ENCODE results near the gene WDR13. TPM values are rescaled to one million over a fixed set of nuclear protein-coding genes. Genes with fewer than 3 reads are reported as not detected.

Gene WDR13
- total RNA-seq, 2 experiments from 2014 or later = 40.3 to 55.6 TPM

DNA sequence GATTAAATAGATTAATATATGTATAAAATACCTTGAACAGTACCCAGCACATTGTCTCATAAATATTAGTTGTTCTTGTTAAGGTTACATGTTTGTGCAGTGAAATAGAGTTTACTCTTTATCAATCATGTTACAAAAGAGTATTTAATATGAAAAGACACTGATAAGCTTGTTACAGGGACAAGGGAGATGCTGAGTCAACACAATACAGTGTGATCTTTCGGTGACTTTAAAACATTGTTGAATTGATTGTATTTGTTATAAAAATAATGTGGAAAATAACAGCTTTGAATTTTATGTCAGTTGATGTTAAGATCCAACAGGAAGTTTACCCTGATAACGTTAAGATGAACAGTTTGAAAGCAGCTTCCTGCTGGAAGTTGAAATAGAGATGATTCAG, 1.4 kb upstream of the WDR13 start:
- CTCF ChIA-PET (ENCODE audit: unreplicated experiment) = no interaction called here
- H3K79me2 ChIP-seq (ENCODE audit: insufficient read depth, low read depth, low read length) = no peaks in the 10 kb centered on the region
- H3K36me3 ChIP-seq (ENCODE audit: insufficient read depth, low read length) = peaks cover 17% of the 10 kb centered on the region; the same call in 1 of the 2 replicates
- TF ChIP-seq, protein P1, sequence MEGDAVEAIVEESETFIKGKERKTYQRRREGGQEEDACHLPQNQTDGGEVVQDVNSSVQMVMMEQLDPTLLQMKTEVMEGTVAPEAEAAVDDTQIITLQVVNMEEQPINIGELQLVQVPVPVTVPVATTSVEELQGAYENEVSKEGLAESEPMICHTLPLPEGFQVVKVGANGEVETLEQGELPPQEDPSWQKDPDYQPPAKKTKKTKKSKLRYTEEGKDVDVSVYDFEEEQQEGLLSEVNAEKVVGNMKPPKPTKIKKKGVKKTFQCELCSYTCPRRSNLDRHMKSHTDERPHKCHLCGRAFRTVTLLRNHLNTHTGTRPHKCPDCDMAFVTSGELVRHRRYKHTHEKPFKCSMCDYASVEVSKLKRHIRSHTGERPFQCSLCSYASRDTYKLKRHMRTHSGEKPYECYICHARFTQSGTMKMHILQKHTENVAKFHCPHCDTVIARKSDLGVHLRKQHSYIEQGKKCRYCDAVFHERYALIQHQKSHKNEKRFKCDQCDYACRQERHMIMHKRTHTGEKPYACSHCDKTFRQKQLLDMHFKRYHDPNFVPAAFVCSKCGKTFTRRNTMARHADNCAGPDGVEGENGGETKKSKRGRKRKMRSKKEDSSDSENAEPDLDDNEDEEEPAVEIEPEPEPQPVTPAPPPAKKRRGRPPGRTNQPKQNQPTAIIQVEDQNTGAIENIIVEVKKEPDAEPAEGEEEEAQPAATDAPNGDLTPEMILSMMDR (conservative IDR thresholded peaks at IDR 0.05; ENCODE audit: low read length) = no peak
- no peak for TF ChIP-seq EZH2phosphoT487 (IDR thresholded peaks at IDR 0.05; ENCODE audit: borderline replicate concordance, low read depth, low read length)
- no peaks in the 10 kb centered on the region for H4K20me1 ChIP-seq (ENCODE audit: insufficient read depth, low read length)
- no peak for DNase-seq (ENCODE audit: low spot score)
- 0 out of 2 replicates have a peak overlapping the region, but pooled peaks have one; percentile 51 for H2AFZ ChIP-seq (ENCODE audit: low read length)
- H3K9me3 ChIP-seq (ENCODE audit: low read length) = no peaks in the 10 kb centered on the region
- no peak overlapping the region for H3K4me2 ChIP-seq (ENCODE audit: low read length)
- H3K9me2 ChIP-seq (ENCODE audit: insufficient read depth, low read length) = no peaks in the 10 kb centered on the region
- BruUV-seq (replicated peaks) = no TSS peak
- H3K4me3 ChIP-seq (ENCODE audit: low read depth, low read length, poor library complexity, severe bottlenecking) = no peak overlapping the region
- intact Hi-C loops (cut with micrococcal nuclease; ENCODE audit: unreplicated experiment) = loop anchor here (2.0 kb wide), 1 partner anchor 121 kb away; no protein-coding TSS in a partner anchor
- POLR2A ChIA-PET = interaction anchor here (1.0 kb wide), 1 partner anchor 56 kb away, joined by 4 read pairs; the partner anchor contains the start of gene TBC1D25
- peaks cover 24% of the 10 kb centered on the region for H3K4me1 ChIP-seq (ENCODE audit: insufficient read depth, low read length, poor library complexity, severe bottlenecking)
- H3K27ac ChIP-seq (ENCODE audit: low read depth, low read length, poor library complexity, severe bottlenecking) = no peak overlapping the region

DNA sequence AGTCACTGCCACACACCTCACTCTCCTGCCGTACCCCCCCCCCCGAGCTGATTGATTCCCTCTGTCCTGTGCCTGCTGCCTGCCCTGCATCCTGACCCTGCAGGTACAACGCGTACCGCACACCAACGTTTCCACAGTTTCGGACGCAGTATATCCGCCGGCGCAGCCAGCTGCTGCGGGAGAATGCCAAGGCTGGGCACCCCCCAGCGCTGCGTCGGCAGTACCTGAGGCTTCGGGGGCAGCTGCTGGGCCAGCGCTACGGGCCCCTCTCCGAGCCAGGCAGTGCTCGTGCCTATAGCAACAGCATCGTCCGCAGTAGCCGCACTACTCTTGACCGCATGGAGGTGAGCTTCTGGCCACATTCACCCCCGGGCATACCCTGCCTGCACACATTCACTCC, 1.3 kb downstream of the WDR13 start:
- H3K79me2 ChIP-seq (ENCODE audit: insufficient read depth, low read depth, low read length) = no peaks in the 10 kb centered on the region
- H3K4me2 ChIP-seq (ENCODE audit: low read length) = peak overlapping the region; percentile 60
- no TSS peak for BruUV-seq (replicated peaks)
- H3K27ac ChIP-seq (ENCODE audit: low read depth, low read length, poor library complexity, severe bottlenecking) = no peak overlapping the region
- H4K20me1 ChIP-seq (ENCODE audit: insufficient read depth, low read length) = no peaks in the 10 kb centered on the region
- peaks cover 22% of the 10 kb centered on the region for H3K4me1 ChIP-seq (ENCODE audit: insufficient read depth, low read length, poor library complexity, severe bottlenecking)
- peaks cover 17% of the 10 kb centered on the region; the same call in 1 of the 2 replicates for H3K36me3 ChIP-seq (ENCODE audit: insufficient read depth, low read length)
- no peaks in the 10 kb centered on the region for H3K9me2 ChIP-seq (ENCODE audit: insufficient read depth, low read length)
- CTCF ChIA-PET (ENCODE audit: unreplicated experiment) = no interaction called here
- H3K9me3 ChIP-seq (ENCODE audit: low read length) = no peaks in the 10 kb centered on the region
- no peak overlapping the region for H2AFZ ChIP-seq (ENCODE audit: low read length)
- POLR2A ChIA-PET = no interaction called here
- no peak for TF ChIP-seq EZH2phosphoT487 (IDR thresholded peaks at IDR 0.05; ENCODE audit: borderline replicate concordance, low read depth, low read length)
- TF ChIP-seq, protein P1 (conservative IDR thresholded peaks at IDR 0.05; ENCODE audit: low read length) = no peak
- DNase-seq (ENCODE audit: low spot score) = no peak
- intact Hi-C loops (cut with micrococcal nuclease; ENCODE audit: unreplicated experiment) = no loop called here
- peak overlapping the region; percentile 79 for H3K4me3 ChIP-seq (ENCODE audit: low read depth, low read length, poor library complexity, severe bottlenecking)

DNA sequence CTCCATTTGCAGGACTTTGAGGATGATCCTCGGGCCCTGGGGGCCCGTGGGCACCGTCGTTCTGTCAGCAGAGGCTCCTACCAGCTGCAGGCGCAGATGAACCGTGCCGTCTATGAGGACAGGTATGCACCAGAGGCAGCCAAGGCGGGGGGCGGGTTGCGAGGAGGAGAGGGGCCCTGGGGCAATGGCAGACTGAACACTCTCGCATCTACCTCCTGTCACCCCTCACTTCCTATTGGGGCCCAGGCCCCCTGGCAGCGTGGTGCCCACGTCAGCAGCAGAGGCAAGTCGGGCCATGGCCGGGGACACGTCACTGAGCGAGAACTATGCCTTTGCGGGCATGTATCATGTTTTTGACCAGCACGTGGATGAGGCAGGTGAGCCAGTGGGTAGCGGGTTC, 2.0 kb downstream of the WDR13 start:
- TF ChIP-seq, protein P1 (conservative IDR thresholded peaks at IDR 0.05; ENCODE audit: low read length) = no peak
- no peak for TF ChIP-seq EZH2phosphoT487 (IDR thresholded peaks at IDR 0.05; ENCODE audit: borderline replicate concordance, low read depth, low read length)
- Histone ChIP-seq H3K4me2 (ENCODE audit: low read length) (no peak overlapping the region), H4K20me1 (ENCODE audit: insufficient read depth, low read length) (no peaks in the 10 kb centered on the region), H3K9me3 (ENCODE audit: low read length) (no peaks in the 10 kb centered on the region), H3K79me2 (ENCODE audit: insufficient read depth, low read depth, low read length) (no peaks in the 10 kb centered on the region), H2AFZ (ENCODE audit: low read length) (no peak overlapping the region), H3K9me2 (ENCODE audit: insufficient read depth, low read length) (no peaks in the 10 kb centered on the region), H3K27ac (ENCODE audit: low read depth, low read length, poor library complexity, severe bottlenecking) (no peak overlapping the region), H3K36me3 (ENCODE audit: insufficient read depth, low read length) (peaks cover 17% of the 10 kb centered on the region; the same call in 1 of the 2 replicates), H3K4me3 (ENCODE audit: low read depth, low read length, poor library complexity, severe bottlenecking) (no peak overlapping the region), H3K4me1 (ENCODE audit: insufficient read depth, low read length, poor library complexity, severe bottlenecking) (peaks cover 22% of the 10 kb centered on the region)
- intact Hi-C loops (cut with micrococcal nuclease; ENCODE audit: unreplicated experiment) = no loop called here
- DNase-seq (ENCODE audit: low spot score) = no peak
- POLR2A ChIA-PET = no interaction called here
- CTCF ChIA-PET (ENCODE audit: unreplicated experiment) = no interaction called here
- no TSS peak for BruUV-seq (replicated peaks)

Measured in OCI-LY7 (cell line).